GM12864 (cell line): ENCODE measurements around the gene PITPNM2.

Source experiments
- DNase-seq: peaks from one replicate; pipeline ENCODE4 v3.0.0-alpha.2; 2011; ENCODE audit warnings: low read depth
- H3K4me3 ChIP-seq: 2 replicates; pipeline ENCODE4 v1.5.1; 2011; ENCODE audit warnings: mild to moderate bottlenecking, low read depth, low read length, control low read depth
- TF ChIP-seq, protein P1 (sequence below): IDR thresholded peaks from 2 replicates; pipeline ENCODE4 v1.5.1; 2011; ENCODE audit warnings: low read depth, mild to moderate bottlenecking, moderate library complexity, low read length, control low read depth, inconsistent platforms; ENCODE audit errors: missing control alignments

PITPNM2 gene

DNA sequence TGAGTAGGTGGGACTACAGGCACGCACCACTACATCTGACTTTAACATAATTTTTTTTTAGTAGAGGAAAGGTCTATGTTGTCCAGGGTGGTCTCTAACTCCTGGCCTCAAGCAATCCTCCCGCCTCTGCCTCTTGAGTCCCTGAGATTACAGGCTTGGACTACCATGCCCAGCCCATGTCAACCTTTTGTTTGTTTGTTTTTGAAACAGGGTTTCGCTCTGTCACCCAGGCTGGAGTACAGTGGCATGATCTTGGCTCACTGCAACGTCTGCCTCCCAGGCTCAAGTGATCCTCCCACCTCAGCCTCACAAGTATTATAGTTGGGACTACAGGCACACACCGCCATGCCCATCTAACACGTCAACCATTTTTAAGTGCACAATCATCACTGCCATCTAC is 29.2 kb downstream of the PITPNM2 start:
- no peak for DNase-seq
- TF ChIP-seq, protein P1, sequence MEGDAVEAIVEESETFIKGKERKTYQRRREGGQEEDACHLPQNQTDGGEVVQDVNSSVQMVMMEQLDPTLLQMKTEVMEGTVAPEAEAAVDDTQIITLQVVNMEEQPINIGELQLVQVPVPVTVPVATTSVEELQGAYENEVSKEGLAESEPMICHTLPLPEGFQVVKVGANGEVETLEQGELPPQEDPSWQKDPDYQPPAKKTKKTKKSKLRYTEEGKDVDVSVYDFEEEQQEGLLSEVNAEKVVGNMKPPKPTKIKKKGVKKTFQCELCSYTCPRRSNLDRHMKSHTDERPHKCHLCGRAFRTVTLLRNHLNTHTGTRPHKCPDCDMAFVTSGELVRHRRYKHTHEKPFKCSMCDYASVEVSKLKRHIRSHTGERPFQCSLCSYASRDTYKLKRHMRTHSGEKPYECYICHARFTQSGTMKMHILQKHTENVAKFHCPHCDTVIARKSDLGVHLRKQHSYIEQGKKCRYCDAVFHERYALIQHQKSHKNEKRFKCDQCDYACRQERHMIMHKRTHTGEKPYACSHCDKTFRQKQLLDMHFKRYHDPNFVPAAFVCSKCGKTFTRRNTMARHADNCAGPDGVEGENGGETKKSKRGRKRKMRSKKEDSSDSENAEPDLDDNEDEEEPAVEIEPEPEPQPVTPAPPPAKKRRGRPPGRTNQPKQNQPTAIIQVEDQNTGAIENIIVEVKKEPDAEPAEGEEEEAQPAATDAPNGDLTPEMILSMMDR, result no peak
- no peak overlapping the region for H3K4me3 ChIP-seq

DNA sequence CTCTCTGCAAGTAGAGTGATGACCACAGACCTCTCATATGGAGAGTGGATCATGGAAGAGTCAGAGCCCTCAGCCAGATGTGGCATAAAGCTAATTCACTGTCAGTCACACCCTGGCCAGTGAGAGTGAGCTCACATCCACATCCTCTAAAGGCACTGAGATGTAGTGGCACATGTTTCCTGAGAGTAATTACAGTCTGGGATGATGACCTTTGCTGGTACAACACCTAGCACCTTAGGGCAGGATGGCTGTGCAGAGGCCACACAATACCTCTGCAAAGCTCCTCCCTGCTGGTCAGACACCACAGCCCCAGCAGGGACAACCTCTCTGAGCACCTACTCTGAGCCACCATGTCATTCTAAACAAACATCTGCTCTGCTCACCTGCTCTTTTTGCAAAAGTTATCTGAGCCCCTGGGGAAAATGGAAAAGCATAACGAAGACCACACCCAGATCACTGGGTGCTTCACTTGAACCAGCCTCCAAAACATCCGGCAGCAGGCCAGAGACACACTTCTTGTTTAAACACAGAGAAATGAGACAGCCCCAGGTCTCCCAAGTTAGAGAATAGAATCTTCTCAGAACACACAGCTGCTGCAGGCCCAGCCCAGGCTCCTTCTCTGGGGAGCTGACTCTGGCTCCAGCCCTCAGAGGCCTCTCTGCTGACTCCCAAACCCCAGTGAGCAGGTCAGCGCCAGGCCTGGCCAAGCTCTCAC is 30.3 kb downstream of the PITPNM2 start:
- no peak overlapping the region for H3K4me3 ChIP-seq
- DNase-seq, result no peak
- TF ChIP-seq, protein P1, result no peak

DNA sequence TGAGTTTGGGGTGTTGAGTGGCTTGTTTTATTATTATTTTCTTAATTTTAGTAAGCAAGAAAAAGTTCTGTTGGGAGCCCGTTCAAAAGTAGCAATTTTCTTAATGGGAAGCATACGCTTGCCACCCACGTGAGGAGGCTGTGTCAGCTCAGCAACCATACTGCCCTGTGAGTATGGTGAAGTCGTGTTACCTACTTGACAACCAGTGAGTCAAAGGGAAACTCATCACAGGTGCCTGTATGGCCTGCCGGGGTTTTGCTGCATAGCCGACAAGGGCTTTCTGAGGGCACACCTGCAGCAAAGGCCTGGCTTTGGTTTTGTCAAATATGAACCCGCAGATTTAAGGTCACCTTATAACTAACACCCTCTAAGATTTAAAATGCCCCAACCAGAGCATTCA is 31.1 kb downstream of the PITPNM2 start:
- TF ChIP-seq, protein P1, result no peak
- DNase-seq, result peak; percentile 86
- H3K4me3 ChIP-seq, result no peak overlapping the region

DNA sequence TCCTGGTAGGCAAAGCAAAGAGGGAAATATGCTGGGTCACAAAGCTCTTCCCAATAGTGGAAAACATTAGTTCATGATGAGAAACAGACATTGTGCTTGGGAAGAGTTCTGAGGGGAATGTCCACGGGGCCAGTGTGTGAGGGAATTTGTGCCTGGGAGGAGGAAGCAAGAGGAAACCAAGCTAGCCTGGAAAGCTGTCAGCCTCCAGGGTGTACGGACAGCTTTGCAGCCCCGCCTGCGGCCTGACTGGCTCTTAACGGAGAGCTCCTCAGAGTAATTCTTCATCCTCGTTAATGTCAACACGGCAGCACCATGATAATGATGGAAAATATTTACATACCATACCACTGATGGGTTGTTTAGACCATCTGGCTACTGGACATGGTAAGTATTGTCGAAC is 32.4 kb downstream of the PITPNM2 start:
- DNase-seq, result no peak
- no peak overlapping the region for H3K4me3 ChIP-seq
- TF ChIP-seq, protein P1, result no peak

DNA sequence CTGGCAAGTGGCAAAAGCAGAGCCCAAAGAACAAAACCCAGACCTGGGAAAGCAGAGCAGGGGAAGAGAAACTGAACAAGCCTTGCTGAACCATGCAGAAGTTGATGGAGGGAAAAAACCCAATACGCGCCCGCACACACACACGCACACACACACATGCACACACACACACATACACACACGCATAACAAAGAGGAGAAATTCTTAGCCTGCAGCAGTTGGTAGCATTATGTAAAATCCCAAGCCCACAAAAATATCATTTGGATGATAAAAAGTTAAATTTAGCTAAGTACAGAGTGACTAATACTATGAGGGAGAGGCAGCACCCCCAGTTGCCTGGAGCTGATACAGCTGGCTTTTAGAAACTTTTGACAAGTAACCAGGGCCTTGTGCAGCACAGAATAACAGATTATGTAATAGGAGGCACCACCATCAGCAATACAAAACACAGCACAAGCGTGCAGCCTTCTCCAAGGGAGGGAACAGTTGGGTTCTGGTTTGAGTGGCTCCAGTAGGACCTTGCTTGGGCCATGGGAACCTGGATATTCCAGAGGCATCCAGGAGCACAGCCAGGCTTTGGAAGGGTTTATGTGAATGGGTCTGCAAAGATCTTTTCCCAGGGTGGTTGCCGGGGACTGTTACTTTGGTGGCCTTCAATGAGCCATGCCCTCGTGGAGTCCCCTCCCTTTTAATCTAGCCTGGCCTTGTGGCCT is 35.3 kb downstream of the PITPNM2 start:
- H3K4me3 ChIP-seq, result no peak overlapping the region
- DNase-seq, result no peak
- TF ChIP-seq, protein P1, result no peak

DNA sequence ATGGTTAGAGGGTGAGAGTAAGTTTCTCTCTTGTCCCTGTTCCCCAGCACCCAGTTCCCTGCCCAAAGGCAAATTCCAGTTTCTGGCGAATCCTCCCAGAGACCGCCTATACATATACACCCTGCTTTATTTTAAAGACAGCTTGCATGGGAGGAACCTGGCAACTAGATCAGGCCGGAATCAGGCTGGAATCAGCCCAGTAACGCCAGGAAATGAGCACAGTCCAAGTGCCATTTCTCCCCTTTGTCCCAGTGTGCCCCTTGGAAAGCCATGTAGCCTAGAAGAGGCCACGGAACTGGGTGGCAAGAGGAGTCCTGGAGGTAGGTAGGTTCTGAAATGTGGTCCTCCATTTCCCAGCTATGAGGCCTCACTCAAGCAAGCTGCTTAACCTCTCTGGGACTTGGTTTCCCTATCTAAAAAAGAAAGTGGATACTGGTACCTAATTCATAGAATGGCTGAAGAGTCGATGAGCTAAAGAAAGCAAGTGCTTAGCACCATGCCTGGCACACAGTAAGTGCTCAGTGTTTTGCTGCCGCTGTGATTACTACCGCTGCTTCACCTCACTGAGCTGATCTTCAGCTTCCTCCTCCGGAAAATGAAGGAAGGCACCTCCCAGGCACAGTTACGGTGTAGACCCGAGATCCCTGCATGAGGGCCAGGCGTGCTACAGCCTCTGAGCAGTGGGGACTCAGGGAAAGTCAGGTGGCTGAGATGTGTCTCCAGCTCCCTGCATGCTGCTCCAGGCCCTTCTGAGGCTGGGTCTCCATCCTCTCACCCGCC is 36.4 kb downstream of the PITPNM2 start:
- TF ChIP-seq, protein P1, result no peak
- no peak overlapping the region for H3K4me3 ChIP-seq
- no peak for DNase-seq
